Astrocyte (in vitro differentiated cells and primary cell): ENCODE data around the gene MAF. TPM values are rescaled to one million over a fixed set of nuclear protein-coding genes. Genes with fewer than 3 reads are reported as not detected.
A peak's percentile ranks its signal among the peaks of the same experiment; 100 is the strongest.

ENCODE experiments used
- DNase-seq: peaks from one replicate; pipeline ENCODE4 v3.0.0-alpha.2; 2010; ENCODE audit warnings: low read depth
- FAIRE-seq: peaks from 2 replicates; lab custom pipeline; 2011; peaks lifted over from hg19 to GRCh38; lab: Jason Lieb, UNC
- H2AFZ ChIP-seq: 2 replicates; pipeline ENCODE4 v1.6.0; 2012; ENCODE audit warnings: low read depth, low read length, inconsistent platforms
- H3K27ac ChIP-seq: 2 replicates; pipeline ENCODE4 v1.5.1; 2011; ENCODE audit warnings: low read depth, low read length, inconsistent platforms
- H3K27me3 ChIP-seq: 2 replicates; pipeline ENCODE4 v1.6.0; 2011; ENCODE audit warnings: low read length, inconsistent platforms; ENCODE audit not compliant: insufficient read depth
- H3K36me3 ChIP-seq: 2 replicates; pipeline ENCODE4 v1.5.1; 2011; ENCODE audit warnings: low read length, inconsistent platforms; ENCODE audit not compliant: insufficient read depth
- H3K4me1 ChIP-seq: 2 replicates; pipeline ENCODE4 v1.5.1; 2011; ENCODE audit warnings: low read length, inconsistent platforms; ENCODE audit not compliant: insufficient read depth
- H3K4me2 ChIP-seq: 2 replicates; pipeline ENCODE4 v1.6.0; 2012; ENCODE audit warnings: low read length, inconsistent platforms
- H3K4me3 ChIP-seq: 2 replicates; pipeline ENCODE4 v1.5.1; 2011; ENCODE audit warnings: low read depth, mild to moderate bottlenecking, low read length, inconsistent platforms; ENCODE audit not compliant: insufficient read depth
- H3K79me2 ChIP-seq: 2 replicates; pipeline ENCODE4 v1.6.0; 2012; ENCODE audit warnings: mild to moderate bottlenecking, low read length, inconsistent platforms; ENCODE audit not compliant: insufficient read depth
- H3K9ac ChIP-seq: 2 replicates; pipeline ENCODE4 v1.6.0; 2012; ENCODE audit warnings: mild to moderate bottlenecking, low read length, inconsistent platforms
- H3K9me3 ChIP-seq: 2 replicates; pipeline ENCODE4 v1.5.1; 2012; ENCODE audit warnings: low read depth, mild to moderate bottlenecking, low read length, inconsistent platforms; ENCODE audit not compliant: insufficient read depth
- H4K20me1 ChIP-seq: 2 replicates; pipeline ENCODE4 v1.6.0; 2012; ENCODE audit warnings: low read length, inconsistent platforms; ENCODE audit not compliant: insufficient read depth
- H3K27ac Mint-ChIP-seq: one replicate; pipeline ENCODE4 v1.8.0; 2021; ENCODE audit warnings: mild to moderate bottlenecking, mixed read lengths; ENCODE audit not compliant: unreplicated experiment
- H3K27me3 Mint-ChIP-seq: one replicate; pipeline ENCODE4 v1.8.0; 2021; ENCODE audit warnings: low read depth, mixed read lengths; ENCODE audit not compliant: unreplicated experiment
- H3K36me3 Mint-ChIP-seq: one replicate; pipeline ENCODE4 v1.8.0; 2021; ENCODE audit warnings: low read depth, mixed read lengths; ENCODE audit not compliant: unreplicated experiment
- H3K4me1 Mint-ChIP-seq: one replicate; pipeline ENCODE4 v1.8.0; 2021; ENCODE audit warnings: low read depth, mixed read lengths; ENCODE audit not compliant: unreplicated experiment
- H3K4me3 Mint-ChIP-seq: one replicate; pipeline ENCODE4 v1.8.0; 2021; ENCODE audit warnings: mild to moderate bottlenecking, moderate library complexity, mixed read lengths; ENCODE audit not compliant: unreplicated experiment
- H3K9me3 Mint-ChIP-seq: one replicate; pipeline ENCODE4 v1.8.0; 2021; ENCODE audit warnings: mild to moderate bottlenecking, mixed read lengths; ENCODE audit not compliant: unreplicated experiment
- EZH2 ChIP-seq: IDR thresholded peaks from 2 replicates; pipeline ENCODE4 v1.6.1; 2012; ENCODE audit warnings: mild to moderate bottlenecking, low read length, inconsistent platforms; ENCODE audit not compliant: insufficient read depth
- total RNA-seq: library from RNA; stranded (reverse); gene quantifications from 2 replicates; pipeline ENCODE4 v1.2.1, GENCODE V29; 2021
- TF ChIP-seq, protein P1 (sequence below): IDR thresholded peaks from 2 replicates; pipeline ENCODE4 v1.5.1; 2011; ENCODE audit warnings: low read depth, mild to moderate bottlenecking, inconsistent platforms, low read length, moderate library complexity; ENCODE audit not compliant: insufficient read depth

The MAF gene
- total RNA-seq, 1 donor from 2014 or later = 19.3 TPM

DNA sequence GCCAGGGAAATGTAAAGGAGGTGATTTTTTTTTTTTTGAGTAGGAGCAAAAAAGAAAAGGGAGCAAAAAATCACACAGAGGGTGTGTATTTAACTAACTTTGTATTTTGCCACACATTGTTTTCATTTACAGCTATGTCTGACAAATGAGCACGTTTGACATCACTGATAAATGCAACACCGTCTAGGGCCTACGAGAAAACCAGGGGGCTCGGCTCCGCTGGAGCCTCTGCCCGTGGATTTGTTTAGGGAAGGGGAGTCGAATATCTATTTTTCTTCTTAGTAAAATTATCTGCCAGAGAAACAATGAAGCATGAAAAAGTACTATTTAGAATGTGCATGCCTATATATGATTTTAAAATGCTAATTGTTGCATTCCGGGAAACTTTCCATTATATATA lies 6.8 kb downstream of the MAF start:
- H3K9me3 ChIP-seq = no peaks in the 10 kb centered on the region
- no peak overlapping the region for H2AFZ ChIP-seq
- no peak overlapping the region for H3K4me2 ChIP-seq
- DNase-seq (no peak), FAIRE-seq (no peak)
- H3K27me3 ChIP-seq = peaks cover 4% of the 10 kb centered on the region
- H3K36me3 Mint-ChIP-seq = peaks cover 3% of the 10 kb centered on the region
- H3K4me1 ChIP-seq = peaks cover 3% of the 10 kb centered on the region
- H3K4me1 Mint-ChIP-seq = peaks cover 20% of the 10 kb centered on the region
- no peak overlapping the region for H3K9ac ChIP-seq
- no peak overlapping the region for H3K4me3 ChIP-seq
- H3K36me3 ChIP-seq = no peaks in the 10 kb centered on the region
- no peaks in the 10 kb centered on the region for H3K9me3 Mint-ChIP-seq
- no peak overlapping the region for H3K27ac Mint-ChIP-seq
- peaks cover 2% of the 10 kb centered on the region for H3K27me3 Mint-ChIP-seq
- no peak overlapping the region for H3K27ac ChIP-seq
- H3K79me2 ChIP-seq = peaks cover 10% of the 10 kb centered on the region
- TF ChIP-seq, protein P1, sequence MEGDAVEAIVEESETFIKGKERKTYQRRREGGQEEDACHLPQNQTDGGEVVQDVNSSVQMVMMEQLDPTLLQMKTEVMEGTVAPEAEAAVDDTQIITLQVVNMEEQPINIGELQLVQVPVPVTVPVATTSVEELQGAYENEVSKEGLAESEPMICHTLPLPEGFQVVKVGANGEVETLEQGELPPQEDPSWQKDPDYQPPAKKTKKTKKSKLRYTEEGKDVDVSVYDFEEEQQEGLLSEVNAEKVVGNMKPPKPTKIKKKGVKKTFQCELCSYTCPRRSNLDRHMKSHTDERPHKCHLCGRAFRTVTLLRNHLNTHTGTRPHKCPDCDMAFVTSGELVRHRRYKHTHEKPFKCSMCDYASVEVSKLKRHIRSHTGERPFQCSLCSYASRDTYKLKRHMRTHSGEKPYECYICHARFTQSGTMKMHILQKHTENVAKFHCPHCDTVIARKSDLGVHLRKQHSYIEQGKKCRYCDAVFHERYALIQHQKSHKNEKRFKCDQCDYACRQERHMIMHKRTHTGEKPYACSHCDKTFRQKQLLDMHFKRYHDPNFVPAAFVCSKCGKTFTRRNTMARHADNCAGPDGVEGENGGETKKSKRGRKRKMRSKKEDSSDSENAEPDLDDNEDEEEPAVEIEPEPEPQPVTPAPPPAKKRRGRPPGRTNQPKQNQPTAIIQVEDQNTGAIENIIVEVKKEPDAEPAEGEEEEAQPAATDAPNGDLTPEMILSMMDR = no peak
- no peak for TF ChIP-seq EZH2
- no peak overlapping the region for H3K4me3 Mint-ChIP-seq
- no peaks in the 10 kb centered on the region for H4K20me1 ChIP-seq

DNA sequence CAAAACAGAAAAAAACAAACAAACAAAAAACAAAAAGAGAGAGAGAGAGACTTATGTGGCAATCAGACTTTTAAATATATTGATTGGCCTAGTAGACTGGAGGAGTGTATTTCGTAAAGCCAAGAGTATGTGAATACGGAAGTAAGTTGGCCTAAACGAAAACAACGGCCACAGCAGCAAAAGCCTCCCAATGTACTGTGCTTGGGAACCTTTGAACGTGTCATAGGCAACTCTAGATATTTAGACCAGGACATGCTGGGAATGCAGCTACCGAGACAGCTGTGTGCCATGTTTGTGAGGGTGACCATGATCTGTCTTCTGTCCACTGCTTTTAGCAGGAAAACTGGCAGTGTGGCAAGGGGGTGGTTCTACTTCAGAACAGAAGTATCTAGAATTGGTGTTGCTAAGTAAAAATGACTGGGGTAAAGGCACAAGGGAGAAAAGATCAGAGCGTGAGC lies 7.4 kb downstream of the MAF start:
- Mint-ChIP-seq H3K9me3 (no peaks in the 10 kb centered on the region), H3K4me1 (peaks cover 20% of the 10 kb centered on the region), H3K27me3 (peaks cover 2% of the 10 kb centered on the region), H3K27ac (no peak overlapping the region), H3K36me3 (peaks cover 3% of the 10 kb centered on the region), H3K4me3 (no peak overlapping the region)
- no peak for TF ChIP-seq EZH2
- TF ChIP-seq, protein P1 = no peak
- Histone ChIP-seq H3K27ac (no peak overlapping the region), H3K4me1 (peaks cover 3% of the 10 kb centered on the region), H3K4me2 (no peak overlapping the region), H4K20me1 (no peaks in the 10 kb centered on the region), H2AFZ (no peak overlapping the region), H3K9me3 (no peaks in the 10 kb centered on the region), H3K79me2 (peaks cover 7% of the 10 kb centered on the region), H3K4me3 (no peak overlapping the region), H3K36me3 (no peaks in the 10 kb centered on the region), H3K9ac (no peak overlapping the region), H3K27me3 (peaks cover 4% of the 10 kb centered on the region)
- FAIRE-seq = no peak
- DNase-seq = no peak

DNA sequence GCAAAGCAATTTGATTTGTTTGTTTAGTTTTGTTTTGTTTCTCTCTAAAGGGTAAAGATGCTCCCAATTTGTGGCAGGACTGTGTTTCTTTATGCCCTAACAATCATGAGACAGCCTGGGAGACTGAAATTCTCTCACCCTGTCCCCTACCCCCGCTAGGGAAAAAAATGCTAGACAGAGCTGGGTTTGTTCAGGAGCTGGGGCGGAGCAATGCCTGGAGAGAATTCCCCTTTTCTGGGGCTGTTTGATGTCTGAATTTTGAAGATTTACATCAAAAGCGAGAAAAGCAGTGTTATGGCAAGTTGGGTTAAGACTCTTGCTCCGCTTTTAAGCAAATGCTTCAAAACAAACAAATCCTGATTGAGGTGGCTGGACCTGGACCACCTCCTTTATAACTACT lies 8.4 kb downstream of the MAF start:
- Histone ChIP-seq H3K36me3 (no peaks in the 10 kb centered on the region), H3K4me1 (peaks cover 3% of the 10 kb centered on the region), H3K9me3 (no peaks in the 10 kb centered on the region), H3K4me3 (no peak overlapping the region), H3K27me3 (peaks cover 6% of the 10 kb centered on the region), H3K79me2 (peaks cover 7% of the 10 kb centered on the region), H3K9ac (no peak overlapping the region), H4K20me1 (no peaks in the 10 kb centered on the region), H3K4me2 (no peak overlapping the region), H2AFZ (no peak overlapping the region), H3K27ac (no peak overlapping the region)
- peaks cover 2% of the 10 kb centered on the region for H3K27me3 Mint-ChIP-seq
- H3K4me3 Mint-ChIP-seq = no peak overlapping the region
- H3K36me3 Mint-ChIP-seq = peaks cover 3% of the 10 kb centered on the region
- H3K9me3 Mint-ChIP-seq = no peaks in the 10 kb centered on the region
- no peak for DNase-seq
- no peak for TF ChIP-seq EZH2
- TF ChIP-seq, protein P1 = no peak
- H3K4me1 Mint-ChIP-seq = peaks cover 20% of the 10 kb centered on the region
- FAIRE-seq = no peak
- H3K27ac Mint-ChIP-seq = peak overlapping the region; percentile 7
